GM12875 (cell line): ENCODE measurements around the gene ZNF768.
A peak's percentile ranks its signal among the peaks of the same experiment; 100 is the strongest.
"Not testable (repeated sequence)": the region's sequence is repeated elsewhere in the genome, so short reads cannot be mapped to it uniquely, and the experiment has no call there.

Experiments
- H3K4me3 ChIP-seq: one replicate; pipeline ENCODE4 v1.5.1; 2011; ENCODE audit warnings: low read depth, low read length, control low read depth
- TF ChIP-seq, protein P1 (sequence below): IDR thresholded peaks from 2 replicates; pipeline ENCODE4 v1.5.1; 2011; ENCODE audit warnings: low read depth, mild to moderate bottlenecking, control low read depth, inconsistent platforms, low read length, moderate library complexity, borderline replicate concordance; ENCODE audit not compliant: insufficient read depth

Gene ZNF768

DNA sequence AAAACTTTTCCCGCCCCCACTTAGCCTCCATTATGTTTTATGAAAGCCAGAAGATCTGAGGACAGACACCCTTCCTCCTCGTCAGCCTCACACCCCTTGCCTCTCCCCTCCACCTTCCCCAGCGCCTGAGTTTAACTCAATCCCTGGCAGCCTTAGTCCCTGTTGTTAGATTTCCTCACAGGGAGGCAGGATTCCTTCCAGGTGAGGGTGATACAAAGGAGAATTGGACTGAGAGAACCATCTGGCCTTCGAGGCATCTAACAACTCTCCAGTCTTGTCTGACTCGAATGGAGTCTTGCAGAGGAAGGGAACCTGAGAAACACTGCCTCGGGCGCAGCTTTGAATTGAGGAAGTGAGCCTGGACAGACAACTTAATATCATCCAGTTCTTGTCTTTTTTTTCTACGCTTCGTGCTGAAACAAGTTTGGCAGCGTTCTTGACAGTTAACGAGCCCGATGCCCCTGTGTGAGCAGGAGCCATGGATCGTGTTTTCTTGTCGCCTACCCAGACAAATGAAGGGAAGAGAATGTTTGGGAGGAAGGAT is 1.3 kb upstream of the ZNF768 start:
- TF ChIP-seq, protein P1, sequence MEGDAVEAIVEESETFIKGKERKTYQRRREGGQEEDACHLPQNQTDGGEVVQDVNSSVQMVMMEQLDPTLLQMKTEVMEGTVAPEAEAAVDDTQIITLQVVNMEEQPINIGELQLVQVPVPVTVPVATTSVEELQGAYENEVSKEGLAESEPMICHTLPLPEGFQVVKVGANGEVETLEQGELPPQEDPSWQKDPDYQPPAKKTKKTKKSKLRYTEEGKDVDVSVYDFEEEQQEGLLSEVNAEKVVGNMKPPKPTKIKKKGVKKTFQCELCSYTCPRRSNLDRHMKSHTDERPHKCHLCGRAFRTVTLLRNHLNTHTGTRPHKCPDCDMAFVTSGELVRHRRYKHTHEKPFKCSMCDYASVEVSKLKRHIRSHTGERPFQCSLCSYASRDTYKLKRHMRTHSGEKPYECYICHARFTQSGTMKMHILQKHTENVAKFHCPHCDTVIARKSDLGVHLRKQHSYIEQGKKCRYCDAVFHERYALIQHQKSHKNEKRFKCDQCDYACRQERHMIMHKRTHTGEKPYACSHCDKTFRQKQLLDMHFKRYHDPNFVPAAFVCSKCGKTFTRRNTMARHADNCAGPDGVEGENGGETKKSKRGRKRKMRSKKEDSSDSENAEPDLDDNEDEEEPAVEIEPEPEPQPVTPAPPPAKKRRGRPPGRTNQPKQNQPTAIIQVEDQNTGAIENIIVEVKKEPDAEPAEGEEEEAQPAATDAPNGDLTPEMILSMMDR, result no peak
- H3K4me3 ChIP-seq, result peak overlapping the region; percentile 5

DNA sequence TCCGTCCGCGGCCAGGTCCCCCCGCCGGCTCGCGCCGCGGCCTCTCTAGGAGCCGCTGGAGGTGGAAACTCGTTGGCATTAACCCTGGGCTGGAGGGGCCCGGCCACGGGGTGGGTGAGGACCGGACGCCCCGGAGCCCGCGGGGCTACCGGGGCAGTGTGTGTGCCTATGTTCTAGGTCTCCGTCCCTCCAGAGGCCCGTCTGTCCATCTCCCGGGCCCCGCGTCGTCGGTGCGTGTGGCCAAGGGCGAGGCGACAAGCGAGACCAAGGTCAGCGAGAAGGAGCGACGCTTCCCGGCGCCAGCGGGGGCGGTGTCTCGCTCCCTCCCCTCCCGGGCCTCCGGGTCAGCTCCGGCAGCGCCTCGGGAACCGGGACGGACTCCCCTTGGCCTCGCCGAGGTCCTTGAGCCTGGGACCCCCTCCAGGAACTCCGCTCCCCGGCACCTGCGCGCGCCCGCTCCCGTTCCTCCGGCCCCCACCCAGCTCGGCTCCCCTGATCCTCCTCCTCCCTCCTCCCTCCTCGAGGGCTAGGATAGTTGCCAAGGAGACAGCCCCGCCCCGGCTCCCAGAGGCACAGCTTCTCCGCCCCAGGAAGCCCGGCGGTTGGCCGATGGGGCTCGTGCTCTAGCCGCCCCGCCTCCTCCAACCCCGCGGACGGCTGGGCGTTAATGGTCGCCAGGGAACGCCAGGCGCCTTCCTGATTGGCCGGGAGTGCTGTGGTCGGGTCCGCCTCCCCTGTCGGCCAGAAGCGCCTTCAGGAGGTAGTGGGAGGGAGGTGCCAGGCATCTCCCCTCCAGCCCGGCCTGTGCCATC is 663 bp upstream of the ZNF768 start:
- H3K4me3 ChIP-seq, result peak overlapping the region; percentile 85
- TF ChIP-seq, protein P1, result peak; percentile 58

DNA sequence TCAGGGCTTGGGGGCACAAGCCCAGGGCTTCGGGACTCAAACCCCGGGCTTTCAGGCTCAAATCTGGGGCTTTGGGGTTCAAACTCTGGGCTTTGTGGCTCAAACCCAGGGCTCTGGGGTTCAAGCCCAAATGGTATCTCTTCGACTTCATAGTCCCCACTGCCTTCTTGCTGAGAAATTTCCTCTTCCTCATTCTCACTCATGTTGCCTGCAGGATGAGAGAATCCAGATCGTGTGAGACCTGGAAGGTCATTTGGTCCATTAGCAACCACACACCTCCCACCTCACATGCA is 576 bp downstream of the ZNF768 start:
- no peak overlapping the region for H3K4me3 ChIP-seq

DNA sequence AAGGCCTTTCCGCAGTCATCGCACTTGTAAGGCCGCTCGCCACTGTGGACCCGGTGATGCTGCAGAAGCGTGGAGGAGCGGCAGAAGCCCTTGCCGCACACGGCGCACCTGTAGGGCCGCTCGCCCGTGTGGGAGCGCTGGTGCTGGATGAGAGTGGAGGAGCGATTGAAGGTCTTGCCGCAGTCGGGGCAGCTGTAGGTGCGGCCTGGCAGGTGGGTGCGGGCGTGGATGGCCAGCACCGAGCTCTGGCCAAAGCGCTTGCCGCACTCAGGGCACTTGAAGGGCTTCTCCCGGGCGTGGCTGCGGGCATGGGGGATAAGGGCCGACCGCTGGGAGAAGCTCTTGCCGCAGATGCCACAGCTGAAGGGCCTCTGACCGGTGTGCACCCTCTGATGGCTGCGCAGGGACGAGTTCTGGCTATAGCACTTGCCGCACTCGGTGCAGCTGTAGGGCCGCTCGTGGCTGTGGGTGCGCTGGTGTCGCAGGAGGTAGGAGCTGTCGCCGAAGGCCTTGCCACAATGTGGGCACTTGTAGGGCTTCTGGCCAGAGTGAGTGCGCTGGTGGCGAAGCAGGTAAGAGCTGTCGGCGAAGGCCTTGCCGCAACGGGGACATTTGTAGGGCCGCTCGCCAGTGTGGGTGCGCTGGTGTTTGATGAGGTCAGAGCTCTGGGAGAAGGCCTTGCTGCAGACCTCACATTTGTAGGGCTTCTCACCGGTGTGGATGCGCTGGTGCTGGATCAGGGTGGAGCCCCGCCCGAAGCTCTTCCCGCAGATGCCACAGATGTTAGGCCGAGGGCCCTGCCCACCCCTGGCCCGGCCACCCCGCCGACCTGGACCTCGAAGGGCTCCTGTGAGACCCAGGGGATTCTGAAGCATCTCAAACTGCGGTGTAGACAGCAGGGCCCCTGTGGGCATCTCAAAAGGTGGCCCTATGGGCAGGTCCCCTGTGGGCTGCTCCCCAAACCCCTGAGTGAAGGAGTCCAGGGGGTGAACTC is 1.5 kb downstream of the ZNF768 start:
- no peak overlapping the region for H3K4me3 ChIP-seq
- TF ChIP-seq, protein P1, result no peak

More for the DNA sequence above, 576 bp downstream of the ZNF768 start:
- TF ChIP-seq, protein P1, result no peak

DNA sequence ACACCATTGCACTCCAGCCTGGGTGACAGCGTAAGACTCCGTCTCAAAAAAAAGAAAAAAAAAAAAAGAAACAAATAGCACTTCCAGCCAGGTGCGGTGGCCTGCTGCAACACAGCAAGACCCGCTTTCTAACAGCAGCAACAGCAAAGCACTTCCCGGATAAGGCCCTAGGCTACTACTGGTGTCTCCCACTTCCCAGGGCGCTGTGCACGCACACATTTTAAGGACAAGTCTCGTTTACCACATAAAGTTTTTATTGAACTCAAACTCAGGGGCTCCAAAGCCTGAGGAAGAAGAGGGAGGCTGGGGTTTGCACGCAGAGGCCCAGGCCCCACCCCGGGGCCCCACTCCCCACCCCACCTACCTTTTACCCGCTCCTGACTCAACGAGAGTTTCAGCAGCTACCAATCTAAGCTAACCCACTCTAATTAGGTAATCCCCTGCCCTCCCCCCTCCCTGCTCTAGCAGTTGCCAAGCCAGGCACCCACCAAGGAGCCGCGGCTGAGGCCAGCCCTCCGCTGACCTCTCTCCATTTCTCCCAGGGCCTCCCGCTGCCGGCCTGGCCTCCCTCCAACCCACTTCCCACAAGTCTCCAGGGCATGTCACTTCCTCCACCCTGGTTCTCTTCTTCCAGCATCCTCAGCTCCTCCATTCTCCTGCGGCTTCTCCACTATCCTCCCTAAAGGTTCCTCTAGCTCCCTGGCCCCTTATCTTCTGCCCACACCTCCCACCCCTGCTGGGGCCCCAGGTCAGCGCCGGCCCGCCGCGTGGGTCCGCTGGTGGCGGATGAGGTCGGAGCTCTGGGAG is 2.4 kb downstream of the ZNF768 start:
- TF ChIP-seq, protein P1, result no peak
- H3K4me3 ChIP-seq, result no peak overlapping the region

DNA sequence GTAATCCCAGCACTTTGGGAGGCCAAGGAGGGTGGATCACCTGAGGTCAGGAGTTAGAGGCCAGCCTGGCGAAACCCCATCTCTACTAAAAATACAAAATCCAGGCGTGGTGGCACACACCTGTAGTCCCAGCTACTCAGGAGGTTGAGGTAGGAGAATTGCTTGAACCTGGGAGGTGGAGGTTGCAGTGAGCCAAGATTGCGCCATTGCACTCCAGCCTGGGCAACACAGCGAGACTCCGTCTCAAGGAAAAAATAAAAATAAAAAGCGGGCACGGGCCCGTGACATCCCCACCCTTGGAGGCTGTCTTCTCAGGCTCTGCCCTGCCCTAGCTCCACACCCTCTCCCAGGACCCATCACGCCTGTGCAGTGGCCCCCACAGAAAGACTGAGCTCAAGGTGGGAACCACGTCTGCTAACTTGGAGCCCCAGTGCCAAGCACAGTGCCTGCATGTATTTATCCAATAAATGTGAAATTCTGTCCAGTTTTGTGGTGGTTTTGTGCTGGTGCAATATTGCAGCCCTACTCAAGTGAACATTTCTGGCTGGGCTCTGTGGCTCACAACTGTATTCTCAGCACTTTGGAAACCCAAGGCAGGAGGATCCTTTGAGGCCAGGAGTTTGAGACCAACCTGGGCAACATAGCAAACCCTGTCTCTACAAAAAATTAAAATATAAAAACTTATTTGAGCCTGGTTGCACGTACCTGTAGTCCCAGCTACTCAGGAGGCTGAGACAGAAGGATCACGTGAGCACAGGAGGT is 3.5 kb downstream of the ZNF768 start:
- H3K4me3 ChIP-seq, result not testable (repeated sequence)
